ENCODE data around the gene ACOT11.
"Not testable (repeated sequence)": the region's sequence is repeated elsewhere in the genome, so short reads cannot be mapped to it uniquely, and the experiment has no call there.

The ACOT11 gene

GRCh38 chr1:54547601-54548388, at the start of gene ACOT11:
ACOT11 (plus strand) TSS chr1:54548228; CDS start chr1:54548310, 82 bp downstream.
- DNase-seq: no peak

- no peak for DNase-seq
Measured at GRCh38 chr1:54498383-54499096, 49.5 kb upstream of the ACOT11 start.

- DNase-seq: no peak
Measured at GRCh38 chr1:54499097-54499359, 49.0 kb upstream of the ACOT11 start.

DNA sequence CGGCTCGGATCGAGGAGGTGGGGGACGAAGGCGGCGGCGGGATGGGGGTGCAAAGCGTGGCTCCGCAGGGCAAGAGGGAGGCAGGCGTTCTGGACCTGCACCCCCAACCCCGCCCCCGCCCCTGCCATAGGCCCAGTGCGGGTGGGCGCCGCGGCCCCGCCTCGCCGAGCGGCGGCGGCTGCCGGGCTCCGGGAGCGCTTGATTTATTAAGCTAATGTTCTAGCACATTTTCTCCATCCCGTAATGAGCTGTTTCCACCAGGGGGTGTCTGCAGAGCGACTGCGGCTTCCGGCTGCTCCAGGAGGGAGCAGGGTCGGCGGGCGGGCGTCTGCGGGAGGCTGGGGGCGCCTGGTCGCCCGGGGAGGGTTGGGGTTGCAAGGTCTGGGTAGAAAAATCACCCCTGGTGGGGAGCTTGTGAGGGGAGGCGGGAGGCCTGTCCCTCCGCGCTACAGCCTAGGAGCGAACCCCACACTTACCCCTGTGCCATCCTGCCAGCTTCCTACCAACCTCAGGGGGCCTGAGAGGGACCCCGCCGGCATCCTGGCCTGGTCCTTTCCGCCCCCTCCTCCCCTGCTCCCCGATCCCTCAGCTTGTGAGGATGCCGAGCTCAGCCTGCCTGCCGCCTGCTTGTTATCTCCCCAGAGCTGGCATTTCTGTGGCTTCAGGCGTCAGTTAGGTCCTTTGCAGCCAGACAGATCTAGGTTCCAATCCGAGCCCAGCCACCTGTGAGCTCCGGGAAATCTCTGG, 48.5 kb upstream of the ACOT11 start:
- DNase-seq: no peak

GRCh38 chr1:54500107-54500431, 48.0 kb upstream of the ACOT11 start:
- no peak for DNase-seq

- DNase-seq: no peak
Measured at GRCh38 chr1:54501849-54502248, 46.2 kb upstream of the ACOT11 start.

GRCh38 chr1:54502342-54502741, 45.7 kb upstream of the ACOT11 start:
- DNase-seq: no peak

DNA sequence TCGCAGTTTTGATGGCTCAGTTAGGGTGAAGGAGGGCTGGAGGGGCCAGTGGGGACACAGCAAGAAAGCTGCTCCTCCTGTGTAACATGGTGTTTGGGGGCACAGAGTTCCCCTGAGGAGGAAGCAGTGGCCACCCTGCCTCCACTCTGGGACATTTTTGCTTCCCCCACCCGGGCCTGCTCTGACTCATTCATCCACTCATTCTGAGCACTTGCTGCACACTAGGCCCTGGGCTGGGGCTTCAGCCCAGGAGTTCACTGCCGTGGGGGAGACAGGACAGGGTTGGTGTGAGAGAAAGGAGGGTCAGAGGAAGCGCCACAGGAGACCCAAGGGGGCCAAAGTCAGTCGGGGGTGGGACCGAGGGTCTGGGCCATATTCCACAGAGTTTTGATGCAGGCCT, 41.4 kb upstream of the ACOT11 start:
- no peak for DNase-seq

DNA sequence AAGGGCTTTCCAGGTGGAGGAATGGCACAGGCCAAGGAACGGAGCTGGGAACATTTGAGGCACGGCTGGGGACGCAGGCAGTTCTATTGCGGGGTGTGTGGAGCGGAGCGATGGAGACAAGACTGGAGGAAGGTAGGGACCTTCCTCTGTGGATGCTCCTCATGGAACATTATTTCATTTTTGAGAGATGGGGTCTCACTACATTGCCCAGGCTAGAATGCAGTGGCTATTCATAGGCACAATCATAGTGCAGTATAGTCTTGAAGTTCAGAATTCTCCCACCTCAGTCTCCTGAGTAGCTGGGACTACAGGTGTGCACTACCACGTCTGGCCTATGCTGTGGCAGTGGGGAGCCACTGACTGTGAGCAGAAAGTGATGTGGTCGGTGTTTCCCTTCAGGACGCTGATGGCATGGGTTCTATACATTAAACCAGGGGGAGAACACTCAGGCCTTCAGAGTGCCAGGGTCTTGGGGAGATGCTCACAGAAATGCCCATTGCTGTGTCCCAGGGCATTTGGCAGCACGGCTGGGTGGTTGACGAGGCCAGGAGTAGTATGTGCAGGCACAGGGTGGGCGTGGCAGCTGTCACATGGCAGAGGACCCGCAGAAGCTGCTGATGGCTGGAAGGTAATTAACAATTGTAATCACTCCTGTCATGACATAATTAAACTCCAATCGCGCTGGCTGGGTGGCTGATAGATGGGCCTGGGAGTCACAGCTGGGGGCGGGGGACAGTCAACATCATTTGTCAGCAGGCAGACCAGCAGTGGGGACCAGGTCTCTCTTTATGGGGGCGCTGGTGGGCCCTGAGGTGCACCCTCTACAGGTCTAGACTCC, 40.8 kb upstream of the ACOT11 start:
- DNase-seq: no peak

GRCh38 chr1:54510715-54511270, 37.2 kb upstream of the ACOT11 start:
- DNase-seq: no peak

GRCh38 chr1:54513921-54514580, 34.0 kb upstream of the ACOT11 start:
- DNase-seq: not testable (repeated sequence)

DNA sequence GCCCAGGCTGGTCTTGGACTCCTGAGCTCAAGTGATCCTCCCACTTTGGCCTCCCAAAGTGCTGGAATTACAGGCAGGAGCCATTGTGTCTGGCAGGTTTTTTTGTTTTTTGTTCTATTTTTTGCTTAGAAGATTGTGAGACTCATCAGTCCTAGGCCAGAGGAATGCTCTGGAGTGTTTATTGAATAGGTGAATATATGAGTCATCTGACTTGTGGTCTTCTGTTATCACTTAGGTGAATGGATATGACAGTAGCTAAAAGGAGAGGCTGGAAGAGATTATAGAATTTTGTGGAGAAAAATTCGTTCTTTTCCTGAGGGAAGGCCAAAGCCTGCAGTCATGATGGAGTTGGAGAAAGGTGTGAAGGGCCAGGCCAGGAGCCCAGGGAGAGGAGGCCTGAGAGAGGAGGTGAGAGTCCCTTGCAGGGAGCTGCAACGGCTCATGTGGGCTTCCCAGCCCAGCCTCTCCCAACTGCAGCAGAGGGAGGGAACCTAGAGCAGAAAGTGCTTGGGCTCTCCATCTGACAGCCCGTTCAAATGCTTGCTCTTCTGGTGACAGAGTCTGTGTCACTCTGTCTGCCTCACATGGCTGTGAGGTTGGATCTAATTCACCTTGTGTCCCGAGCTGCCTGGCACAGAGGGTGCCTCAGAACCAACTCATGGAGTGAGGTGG, 31.6 kb upstream of the ACOT11 start:
- DNase-seq: no peak

- DNase-seq: no peak
Measured at GRCh38 chr1:54517496-54517895, 30.5 kb upstream of the ACOT11 start.

DNA sequence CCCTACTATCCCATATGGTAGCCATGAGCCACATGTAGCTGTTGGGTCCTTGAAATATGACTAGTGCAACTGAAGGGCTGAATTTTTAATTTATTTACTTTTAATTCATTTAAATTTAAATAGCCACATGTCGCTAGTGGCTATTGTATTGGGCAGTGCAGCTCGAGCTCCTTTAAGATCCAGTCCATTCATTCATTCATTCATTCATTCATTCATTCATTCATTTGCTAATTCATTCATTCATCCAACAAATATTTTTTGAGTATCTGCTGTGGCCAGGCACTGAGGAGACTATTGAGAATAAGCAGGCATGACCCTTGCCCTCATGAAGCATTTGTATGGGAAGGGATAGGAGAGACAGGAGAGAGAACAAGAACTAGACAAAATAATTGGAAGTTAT, 29.5 kb upstream of the ACOT11 start:
- DNase-seq: no peak

- no peak for DNase-seq
Measured at GRCh38 chr1:54519709-54520108, 28.3 kb upstream of the ACOT11 start.

- no peak for DNase-seq
Measured at GRCh38 chr1:54520631-54521321, 27.3 kb upstream of the ACOT11 start.

DNA sequence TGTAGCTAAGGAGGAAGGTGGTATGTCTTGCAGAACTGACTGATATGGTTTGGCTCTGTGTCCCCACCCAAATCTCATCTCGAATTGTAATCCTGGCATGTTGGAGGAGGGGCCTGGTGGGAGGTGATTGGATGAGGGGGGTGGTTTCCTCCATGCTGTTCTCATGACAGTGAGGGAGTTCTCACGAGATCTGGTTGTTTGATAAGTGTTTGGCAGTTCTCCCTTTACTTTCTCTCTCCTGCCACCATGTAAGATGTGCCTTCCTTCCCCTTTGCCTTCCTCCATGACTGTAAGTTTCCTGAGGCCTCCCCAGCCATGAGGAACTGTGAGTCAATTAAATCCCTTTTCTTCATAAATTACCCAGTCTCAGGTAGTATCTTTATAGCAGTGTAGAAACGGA, 21.5 kb upstream of the ACOT11 start:
- DNase-seq: not testable (repeated sequence)

GRCh38 chr1:54528613-54529012, 19.4 kb upstream of the ACOT11 start:
- DNase-seq: no peak

GRCh38 chr1:54532033-54532432, 16.0 kb upstream of the ACOT11 start:
- no peak for DNase-seq

DNA sequence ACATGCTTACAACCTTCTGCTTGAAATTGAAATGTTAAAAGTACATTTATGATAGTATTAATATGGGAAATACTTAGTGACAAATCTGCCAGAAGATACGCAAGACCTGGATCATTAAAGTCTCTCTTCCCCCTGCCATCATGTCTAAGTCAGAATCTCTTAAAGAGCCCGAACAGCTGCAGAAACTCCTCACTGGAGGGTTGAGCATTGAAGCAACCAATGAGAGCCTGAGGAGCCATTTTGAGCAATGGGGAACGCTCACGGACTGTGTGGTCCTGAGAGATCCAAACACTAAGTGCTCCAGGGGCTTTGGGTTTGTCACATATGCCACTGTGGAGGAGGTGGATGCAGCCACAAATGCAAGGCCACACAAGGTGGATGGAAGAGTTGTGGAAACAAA, 11.4 kb upstream of the ACOT11 start:
- DNase-seq: not testable (repeated sequence)

- no peak for DNase-seq
Measured at GRCh38 chr1:54537611-54538010, 10.4 kb upstream of the ACOT11 start.

Data from activated T-cell treated with anti-CD3 and anti-CD28 coated beads for 4 hours (primary cell).